GM19238 (cell line): ENCODE data around the gene USP7.
A peak's percentile ranks its signal among the peaks of the same experiment; 100 is the strongest.

Source experiments
- DNase-seq: peaks from one replicate; pipeline ENCODE4 v3.0.0; 2011; ENCODE audit warnings: low spot score; ENCODE audit not compliant: insufficient read length

USP7 gene

DNA sequence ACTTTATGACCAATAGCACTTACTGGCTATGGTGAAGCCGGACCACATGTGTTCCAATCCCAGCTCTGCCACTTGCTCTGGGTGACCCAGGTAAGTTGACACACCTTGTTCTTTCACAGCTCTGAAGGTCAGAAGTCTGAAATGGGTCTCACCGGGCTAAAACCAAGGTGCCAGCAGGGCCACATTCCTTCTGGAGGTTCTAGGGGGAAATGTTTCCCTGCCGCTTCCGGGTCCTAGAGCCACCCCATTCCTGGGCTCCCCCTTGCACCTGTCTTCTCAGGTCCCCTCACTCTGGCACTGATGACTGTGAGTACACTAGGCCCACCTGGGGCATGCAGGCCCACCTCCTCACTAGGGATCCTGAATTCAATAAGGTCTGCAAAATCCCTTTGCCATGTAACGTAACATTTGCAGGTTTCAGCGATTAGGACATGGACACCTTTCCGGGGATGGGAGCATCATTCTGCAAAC, 11.4 kb downstream of the USP7 start:
- DNase-seq = no peak

DNA sequence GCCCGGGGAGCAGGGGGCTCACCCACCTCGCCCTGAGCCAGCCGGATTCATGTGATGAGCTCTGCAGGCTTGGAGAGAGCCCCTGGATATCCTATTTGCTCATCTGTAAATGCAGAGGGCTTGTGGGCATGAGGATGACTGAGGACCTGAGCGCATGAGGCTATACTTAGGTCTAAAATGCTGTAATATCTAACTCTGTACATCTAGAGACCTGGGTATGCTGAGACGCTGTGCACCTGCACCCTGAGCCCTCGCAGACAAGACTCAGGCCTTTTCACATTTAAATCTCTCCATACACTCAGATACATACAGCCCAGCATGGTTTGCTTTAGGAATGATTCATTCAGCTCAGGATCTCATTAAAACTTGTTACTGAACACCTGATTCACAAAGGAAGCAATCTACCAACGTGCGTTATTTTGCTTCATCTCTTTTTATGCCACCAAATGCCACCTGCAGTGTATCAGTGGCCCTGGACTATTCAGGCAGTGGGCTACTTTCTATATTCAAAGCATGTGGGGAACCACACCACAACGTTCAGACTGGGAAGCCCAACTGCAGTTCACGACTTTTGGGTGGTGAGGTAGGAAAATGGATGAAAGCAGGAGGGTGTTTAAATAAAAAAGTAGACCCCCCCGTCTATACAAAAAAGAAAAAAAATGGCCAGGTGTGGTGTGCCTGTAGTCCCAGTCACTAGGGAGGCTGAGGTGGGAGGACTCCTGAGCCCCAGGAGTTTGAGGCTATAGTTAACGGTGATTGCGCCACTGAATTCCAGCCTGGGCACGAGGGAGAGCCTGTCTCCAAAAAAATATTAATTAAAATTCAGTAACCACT, 12.0 kb downstream of the USP7 start:
- DNase-seq = no peak

DNA sequence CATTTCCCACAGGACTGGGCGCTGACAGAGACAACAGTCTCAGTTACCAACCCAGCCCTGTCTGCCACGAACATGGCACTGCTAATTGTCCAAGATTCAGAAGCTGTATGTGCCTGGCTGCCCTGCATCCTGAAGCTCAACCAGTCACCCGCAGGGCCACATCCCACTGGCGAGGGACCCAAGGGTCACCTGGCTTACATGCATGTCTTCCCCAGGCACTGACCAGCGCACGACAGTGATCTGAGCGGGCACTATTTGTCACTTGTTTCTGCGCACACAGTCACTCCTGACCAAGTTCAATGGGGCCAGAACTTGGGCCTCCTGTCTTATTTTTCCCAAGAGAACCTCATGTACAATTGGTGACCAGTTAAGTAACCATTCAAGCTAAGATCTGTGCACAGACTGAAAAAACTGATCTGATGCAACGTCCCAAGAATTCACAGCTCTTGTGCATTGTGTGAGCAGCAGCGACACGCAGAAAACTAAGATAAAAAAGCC, 13.1 kb downstream of the USP7 start:
- DNase-seq = no peak

DNA sequence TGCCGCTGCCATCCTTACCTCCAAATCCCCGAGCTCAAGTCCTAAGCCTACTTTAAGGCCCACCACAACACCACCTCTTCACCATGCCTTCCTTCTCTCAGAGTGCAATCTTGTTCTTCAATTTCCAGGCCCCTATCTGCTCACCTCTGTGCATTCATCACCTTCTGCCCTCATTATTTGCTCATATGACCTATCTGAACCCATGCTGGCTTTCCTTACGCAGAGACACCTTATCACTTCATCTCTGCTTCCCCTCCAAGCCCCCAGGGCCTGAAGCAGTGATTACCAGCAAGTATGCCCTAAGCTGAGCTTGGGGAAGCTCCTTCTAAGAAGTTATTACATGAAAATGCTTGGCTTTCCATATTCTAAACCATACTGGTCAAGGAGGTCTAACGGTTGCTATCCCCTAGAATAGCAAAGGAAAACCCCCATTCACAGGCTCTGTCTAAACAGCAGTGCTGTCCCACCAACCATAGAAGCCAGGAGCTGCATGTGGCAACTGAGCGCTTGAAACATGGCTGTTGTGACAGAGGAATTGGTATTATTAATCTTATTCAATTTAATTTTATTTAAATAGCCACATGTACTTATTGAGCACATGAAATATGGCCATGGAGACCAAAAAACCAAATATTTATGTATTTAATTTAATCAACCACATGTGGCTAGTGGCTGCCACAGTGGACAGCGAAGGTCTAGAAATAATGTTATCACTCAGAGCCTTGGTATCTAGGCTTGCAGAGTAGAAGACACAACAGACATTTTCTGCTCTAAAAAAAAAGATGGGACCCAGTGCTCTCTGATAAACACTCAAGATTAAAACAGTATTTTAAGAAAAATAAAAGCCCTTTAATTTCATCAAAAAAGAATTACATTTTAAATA, 13.9 kb downstream of the USP7 start:
- no peak for DNase-seq

DNA sequence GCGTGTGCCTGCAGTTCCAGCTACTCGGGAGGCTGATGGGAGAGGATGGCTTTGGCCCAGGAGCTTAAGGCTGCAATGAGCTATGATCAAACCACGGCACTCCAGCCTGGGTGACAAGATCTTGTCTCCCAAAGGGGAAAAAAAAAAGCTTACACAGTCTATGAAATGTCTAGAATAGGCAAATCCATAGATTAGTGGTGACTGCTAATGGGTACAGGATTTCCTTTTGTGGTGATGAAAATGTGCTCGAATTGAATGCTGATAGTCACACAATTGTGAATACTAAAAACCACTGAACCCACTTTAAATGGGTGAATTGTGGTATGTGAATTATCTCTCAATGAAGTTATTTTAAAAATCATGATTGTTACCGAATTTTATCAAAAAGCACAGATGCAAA, 14.9 kb downstream of the USP7 start:
- DNase-seq = no peak

DNA sequence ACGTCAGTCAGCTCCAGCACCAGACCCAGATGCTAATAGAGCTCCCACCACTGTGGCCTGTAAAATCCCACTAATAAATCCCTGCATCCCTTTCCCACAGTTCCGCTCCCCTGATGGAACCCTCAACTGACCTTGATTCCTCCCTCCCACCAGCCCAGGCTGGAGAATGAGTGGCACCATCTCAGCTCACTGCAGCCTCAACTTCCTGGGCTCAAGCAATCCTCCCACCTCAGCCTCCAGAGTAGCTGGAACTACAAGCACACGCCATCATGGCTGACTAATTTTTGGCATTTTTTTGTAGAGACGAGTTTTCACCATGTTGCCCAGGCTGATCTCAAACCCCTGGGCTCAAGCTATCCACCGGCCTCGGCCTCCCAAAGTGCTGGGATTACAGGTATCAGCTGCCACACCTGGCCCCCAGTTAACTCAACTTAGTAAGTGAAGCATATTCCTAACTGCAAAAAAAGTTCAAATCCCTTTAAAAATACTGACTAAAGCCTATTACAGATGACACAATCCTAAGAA, 15.6 kb downstream of the USP7 start:
- DNase-seq = no peak

DNA sequence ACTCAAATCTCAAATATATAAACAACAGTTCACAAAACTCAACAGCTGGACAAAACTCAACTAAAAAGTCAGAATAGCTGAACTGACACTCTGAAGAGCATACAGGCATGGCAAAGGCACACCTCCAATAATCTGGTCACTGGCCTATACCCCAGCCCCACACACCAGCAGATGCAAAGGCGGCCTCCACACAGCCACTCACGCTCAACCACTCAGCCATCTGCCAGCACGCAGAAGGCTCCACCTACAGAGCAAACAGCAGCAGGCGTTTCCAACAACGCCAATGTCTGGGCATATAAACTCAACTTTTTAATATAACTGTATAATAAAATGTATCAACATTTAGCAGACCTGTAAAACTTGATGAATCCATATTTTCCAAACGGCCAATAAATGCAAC, 17.2 kb downstream of the USP7 start:
- DNase-seq = no peak

DNA sequence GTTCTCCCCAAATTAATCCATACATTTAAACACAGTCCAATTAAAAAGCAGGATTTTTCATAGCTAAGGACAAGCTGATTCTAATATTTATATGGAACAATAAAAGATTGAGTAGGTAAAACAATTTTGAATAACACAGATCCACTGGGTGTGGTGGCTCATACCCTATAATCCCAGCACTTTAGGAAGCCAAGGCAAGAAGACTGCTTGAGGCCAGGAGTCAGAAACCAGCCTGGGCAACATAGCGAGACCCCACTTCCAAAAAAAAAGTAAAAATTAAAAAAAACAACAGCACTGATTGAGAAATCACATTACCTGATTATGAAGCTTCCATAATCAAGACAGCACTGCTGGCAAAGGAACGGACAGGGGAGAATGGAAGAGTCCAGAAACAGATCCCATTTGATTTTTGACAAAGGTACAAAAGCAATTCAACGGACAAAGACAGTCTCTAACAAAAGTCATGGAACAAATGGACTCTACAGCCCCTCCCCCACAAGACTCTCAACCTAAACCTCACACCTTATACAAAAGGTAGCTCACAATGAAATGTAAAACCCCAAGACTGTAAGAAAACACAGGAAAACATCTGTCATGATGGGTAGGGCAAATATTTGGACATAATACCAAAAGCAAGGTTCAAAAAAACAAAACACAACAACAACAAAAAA, 17.9 kb downstream of the USP7 start:
- DNase-seq = no peak

DNA sequence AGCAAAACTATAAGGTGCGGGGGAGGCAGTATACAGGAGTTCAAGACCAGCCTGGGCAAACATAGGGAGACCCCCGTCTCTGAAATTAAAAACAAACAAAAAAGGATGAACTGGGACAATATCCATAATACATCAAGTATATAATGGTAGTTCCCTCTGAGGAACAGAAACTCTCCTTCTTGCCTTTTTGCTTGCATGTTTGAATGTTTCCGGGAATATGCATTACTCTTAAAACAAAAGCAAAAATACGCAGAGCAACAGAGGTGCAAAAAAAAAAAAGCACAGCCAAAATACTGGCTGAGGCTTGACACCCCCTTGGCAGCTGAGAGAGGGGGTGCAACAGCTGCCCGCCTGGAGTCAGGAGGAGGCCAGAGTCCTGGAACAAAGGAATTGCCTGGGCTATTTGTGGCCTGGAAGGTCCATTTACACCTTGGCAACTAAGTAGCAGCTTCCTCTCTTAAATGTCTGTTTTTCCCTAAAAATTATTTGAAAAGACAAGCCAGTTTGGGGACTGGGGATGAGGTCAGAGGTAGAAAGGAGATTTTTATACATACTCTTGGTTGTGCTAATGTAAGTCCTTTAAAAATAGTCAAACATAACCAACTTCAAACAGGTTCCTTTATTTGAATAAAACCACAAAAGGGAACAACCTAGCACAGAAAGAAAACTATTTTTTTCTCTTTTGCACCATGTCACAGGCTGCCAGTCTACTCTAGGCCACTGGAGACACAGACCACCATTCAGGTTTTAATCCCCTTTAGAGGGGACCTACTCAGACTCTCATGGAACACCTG, 19.5 kb downstream of the USP7 start:
- no peak for DNase-seq

DNA sequence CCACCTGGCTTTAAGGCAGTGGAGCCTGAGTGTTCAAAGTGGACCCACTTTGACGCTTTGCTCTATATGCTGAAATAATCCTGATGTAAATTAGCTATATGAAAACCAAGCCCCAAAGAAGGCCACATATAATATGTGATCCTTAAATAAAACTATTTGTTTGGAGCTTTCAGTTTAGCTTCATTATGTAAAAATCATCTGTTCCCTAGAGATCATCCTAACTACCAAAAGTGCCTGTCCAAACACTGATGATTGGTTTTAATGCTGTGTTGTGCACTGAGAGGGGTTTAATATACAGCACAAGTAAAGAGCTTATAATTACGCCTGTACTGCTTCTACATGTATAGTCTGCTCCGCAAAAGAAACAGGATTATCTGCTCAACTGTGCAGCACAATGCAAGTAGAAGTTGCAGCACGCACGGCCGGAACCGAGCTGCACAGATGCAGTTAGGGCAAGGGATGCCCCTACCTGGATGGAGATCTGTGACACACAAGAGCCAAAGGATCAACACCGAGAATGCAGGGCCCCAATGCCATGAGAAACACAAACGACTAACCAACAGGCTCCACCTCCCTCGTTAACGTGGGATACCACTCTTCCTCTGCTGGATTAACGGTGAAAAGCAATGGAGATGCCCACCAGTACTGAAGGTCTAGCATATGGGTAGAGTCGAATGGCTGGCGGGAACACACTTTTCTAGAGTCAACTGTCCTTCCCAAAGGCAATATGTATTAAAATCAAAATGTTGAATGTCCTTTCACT, 20.5 kb downstream of the USP7 start:
- no peak for DNase-seq

DNA sequence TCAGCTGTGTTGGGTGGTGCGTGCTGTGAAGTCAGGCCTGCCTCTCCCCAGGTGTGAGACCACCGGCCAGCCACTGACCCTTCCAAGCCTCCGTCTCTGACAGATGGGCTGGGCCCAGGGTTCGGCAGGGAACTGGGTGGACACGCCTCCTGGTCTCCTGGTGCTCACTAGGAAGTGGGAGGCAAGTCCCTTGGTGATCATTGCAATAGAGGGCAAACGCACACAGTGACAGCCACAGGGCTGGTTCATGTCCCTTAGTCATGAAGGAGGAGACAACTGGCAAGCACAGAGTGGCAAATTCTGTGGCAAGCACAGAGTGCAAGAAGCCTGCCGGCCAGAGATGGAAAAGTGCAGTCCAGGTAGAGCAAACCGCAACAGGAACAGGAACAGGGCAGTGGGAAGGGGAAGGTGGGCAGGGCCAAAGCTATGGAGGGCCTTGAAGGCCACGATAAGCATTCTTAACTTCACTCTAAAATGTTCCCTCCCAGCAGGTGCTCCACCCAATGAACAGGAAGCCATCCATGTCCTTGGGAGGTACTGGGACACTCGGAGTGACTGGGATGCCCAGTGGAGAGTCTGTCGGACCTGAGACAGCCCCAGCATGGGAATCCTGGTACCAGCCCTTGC, 21.9 kb downstream of the USP7 start:
- DNase-seq = no peak

DNA sequence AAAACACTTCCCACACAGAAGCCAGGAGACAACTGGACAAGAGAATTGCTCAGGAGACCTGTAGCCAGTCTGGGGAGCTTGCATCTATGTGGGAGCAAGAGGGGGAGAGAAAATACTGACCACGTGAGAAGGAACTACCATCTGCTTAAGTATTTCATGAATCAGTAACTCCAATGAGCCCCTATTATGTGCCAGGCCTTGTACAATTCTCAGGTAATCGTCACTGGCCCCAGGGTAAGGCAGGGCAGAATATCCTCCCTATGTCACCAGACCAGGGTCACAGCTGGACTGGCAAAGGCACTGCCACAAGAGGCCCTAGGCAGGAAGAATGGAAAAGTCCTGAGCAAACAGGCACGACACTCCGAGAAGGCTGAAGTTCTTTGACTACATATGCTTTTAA, 25.9 kb downstream of the USP7 start:
- DNase-seq = no peak

DNA sequence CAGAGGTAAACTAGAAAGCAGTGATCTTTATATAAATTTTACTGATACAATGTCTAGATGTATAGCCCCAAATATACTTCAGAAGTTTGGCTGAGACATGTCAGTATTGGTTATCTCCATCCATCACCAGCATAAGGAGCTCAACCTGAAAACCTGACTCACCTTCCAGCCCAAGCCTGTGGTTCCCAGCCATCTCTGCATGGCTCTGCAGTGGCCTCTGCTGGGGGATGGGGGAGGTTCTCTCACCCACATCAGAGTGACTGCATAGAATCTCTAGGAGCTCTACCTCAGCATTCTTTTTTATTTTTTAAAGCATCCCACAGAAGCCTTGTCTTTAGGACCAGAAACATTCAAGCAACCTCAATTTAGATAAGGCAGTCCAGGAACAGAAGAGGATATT, 27.3 kb downstream of the USP7 start:
- peak; percentile 47 for DNase-seq

DNA sequence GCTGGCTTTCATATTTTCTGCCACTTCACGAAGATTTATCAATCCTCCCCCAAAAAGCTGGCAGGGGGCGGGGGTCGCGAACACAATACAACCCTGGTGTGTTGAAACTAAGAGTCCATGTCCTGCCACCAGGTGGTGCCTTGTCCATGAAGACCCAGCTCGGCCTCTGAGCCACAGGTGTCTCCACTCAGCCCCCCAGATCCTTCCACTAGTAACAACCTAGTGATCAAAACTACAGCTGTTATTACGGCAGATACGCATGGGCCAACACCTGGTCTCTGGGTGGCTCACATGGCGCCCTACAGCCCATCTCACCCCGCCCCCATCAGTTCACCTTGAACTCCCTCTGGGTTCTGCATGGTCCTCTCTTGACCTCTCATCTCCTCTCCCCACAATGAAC, 27.7 kb downstream of the USP7 start:
- DNase-seq = no peak

DNA sequence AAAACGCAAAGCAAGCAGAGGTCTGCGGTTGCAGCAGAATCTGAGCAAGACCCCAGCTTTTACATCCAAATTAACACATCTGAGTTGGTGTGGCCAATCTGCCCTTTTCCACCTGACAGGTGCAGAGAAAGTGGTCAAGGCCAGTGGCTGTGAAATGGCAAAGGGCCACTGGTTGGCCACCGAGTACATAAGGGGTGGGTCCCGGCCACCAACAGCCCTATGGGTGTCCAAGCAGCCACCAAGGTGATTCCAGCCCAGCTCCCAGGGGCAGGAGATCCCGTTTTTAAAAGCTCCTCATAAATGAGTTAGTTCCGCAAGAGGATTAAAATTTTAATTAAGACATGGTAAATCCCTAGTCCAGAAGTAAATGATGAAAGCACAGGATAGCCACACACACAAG, 29.1 kb downstream of the USP7 start:
- no peak for DNase-seq

DNA sequence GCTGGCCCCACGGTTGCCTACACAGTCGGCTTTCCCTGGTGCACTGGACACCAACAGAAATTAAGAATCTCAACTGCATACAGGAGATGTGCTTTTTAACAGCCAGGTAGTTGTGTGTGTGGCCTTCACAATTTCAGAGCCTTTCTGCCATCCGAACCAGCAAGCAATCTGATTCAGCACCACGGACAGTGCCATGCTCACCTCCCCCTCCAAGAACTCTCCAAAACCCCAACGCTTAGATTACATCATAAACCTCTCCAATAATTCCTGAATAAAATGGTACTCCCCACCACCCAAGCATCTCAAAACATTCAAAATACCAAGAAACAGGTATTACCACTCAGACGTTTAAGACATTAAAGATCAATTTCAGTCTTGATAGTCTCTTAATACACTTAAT, 31.8 kb downstream of the USP7 start:
- no peak for DNase-seq

DNA sequence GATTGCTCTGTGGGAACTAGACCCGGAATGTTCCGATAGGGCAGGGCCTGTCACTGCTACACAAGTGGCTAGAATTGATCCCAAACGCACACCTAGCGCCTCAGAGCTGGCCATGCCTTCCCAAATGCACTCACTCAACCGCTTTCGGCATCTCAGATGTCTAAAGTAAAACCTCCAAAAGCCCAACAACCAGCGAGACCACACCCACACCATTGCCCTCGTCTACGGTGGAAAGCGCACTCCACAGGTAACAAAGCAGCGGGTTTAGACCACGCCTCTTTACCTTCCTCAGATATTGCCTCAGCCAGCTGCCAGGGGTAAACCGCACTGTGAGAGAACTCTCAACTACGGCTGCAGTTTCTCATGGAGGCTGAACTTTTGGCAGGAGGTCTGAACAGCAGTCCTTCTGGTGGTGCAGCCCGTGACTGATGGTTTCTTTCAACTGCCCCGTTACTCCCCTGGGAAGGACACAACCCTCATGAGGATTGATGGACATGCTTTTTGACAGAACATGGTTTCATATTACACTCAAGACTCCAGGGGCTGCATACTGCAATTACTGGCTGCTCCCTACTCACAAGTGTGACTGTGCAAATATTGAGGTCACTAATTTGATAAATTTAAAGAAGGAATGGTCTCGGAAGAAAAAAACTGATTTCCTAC, 34.5 kb downstream of the USP7 start:
- no peak for DNase-seq

DNA sequence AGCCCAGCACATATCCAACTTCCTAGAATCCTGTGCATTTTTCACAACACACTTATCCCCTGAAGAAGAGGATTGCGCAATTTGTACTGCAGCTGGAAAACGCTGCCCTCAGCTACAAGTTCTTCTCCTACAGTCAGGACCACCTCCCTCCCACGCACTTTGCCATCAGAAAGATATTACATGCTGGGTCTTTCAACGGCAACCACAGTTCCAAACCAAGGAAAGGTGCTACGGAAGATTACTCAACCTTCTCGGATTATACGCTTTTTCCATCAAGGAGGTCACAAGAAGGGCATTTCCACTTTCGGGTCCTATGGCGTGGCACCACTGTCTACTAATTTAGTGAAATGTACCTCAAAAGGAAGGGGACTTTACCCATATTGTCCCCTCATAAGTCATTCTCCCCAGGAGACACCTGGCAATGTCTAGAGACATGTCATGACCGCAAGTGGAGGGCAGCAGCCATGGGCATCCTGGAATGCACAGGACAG, 35.2 kb downstream of the USP7 start:
- DNase-seq = no peak

DNA sequence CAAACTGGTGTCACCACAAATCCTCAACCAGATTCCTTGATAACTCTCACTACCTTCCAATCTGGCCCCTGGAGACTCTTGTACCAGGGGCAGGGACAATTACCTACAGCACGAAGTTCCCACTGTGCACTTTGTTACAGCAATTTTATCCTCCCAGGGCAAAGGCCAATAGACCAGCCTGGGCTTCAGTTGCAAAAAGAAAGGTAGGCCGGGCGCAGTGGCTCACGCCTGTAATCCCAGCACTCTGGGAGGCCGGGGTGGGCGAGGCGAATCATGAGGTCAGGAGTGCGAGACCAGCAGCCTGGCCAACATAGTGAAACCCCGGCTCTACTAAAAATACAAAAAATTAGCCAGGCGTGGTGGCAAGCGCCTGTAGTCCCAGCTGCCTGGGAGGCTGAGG, 36.9 kb downstream of the USP7 start:
- no peak for DNase-seq
